HG03469 (cell line): ENCODE results near the gene C10orf62.
"Not testable (repeated sequence)": the region's sequence is repeated elsewhere in the genome, so short reads cannot be mapped to it uniquely, and the experiment has no call there.

Experiments
- ATAC-seq: cut with Tn5 transposase; IDR thresholded peaks from one replicate; pipeline ENCODE4 v1.9.1; 2021; ENCODE audit warnings: mild to moderate bottlenecking, moderate library complexity, moderate number of reproducible peaks; ENCODE audit not compliant: unreplicated experiment

Gene C10orf62

GRCh38 chr10:97618733-97619132, 29.2 kb downstream of the C10orf62 start:
- ATAC-seq = no peak

- ATAC-seq = no peak
These were observed 33.8 kb downstream of the C10orf62 start for GRCh38 chr10:97623277-97623676.

- ATAC-seq = no peak
These were observed 38.2 kb downstream of the C10orf62 start for GRCh38 chr10:97627731-97628130.

- ATAC-seq = no peak
These were observed 38.7 kb downstream of the C10orf62 start for GRCh38 chr10:97628228-97628627.

GRCh38 chr10:97629289-97629688, 39.8 kb downstream of the C10orf62 start:
- no peak for ATAC-seq

- ATAC-seq = no peak
These were observed 41.6 kb downstream of the C10orf62 start for GRCh38 chr10:97631098-97631497.

- ATAC-seq = peak; percentile 75
These were observed 43.7 kb downstream of the C10orf62 start, which contains the start of gene MORN4 for GRCh38 chr10:97632949-97633884. MORN4 (minus strand) TSS chr10:97633500; CDS start chr10:97619653, 13,847 bp downstream.

- ATAC-seq = no peak
These were observed 44.4 kb downstream of the C10orf62 start for GRCh38 chr10:97633921-97634320.

- no peak for ATAC-seq
These were observed 46.1 kb downstream of the C10orf62 start for GRCh38 chr10:97635577-97635976.

GRCh38 chr10:97639090-97639489, 49.6 kb downstream of the C10orf62 start:
- not testable (repeated sequence) for ATAC-seq

- peak; percentile 92 for ATAC-seq
These were observed 50.8 kb downstream of the C10orf62 start, which contains the start of gene PI4K2A for GRCh38 chr10:97640174-97640867. PI4K2A (plus strand) TSS chr10:97640671; CDS start chr10:97640743, 72 bp downstream.
